Caco-2 (cell line): ENCODE results near the gene SKA3. TPM values are rescaled to one million over a fixed set of nuclear protein-coding genes. Genes with fewer than 3 reads are reported as not detected.
"Not testable (repeated sequence)": the region's sequence is repeated elsewhere in the genome, so short reads cannot be mapped to it uniquely, and the experiment has no call there.

Experiments
- BruUV-seq: library from RNA; stranded (reverse); fragments of 400-500 nt; replicated peaks from 2 replicates; lab custom pipeline; 2021; lab: Mats Ljungman, UMichigan
- CTCF ChIA-PET: fragments of 300-600 bp; sonication (Branson Sonifier 250); formaldehyde crosslinking; loops from one replicate; lab custom pipeline; 2022; ENCODE audit warnings: antibody characterized with exemption; lab: Charles Lee
- POLR2A ChIA-PET: fragments of 300-600 bp; sonication (Branson Sonifier 250); formaldehyde crosslinking; loops from one replicate; lab custom pipeline; 2022; ENCODE audit warnings: antibody characterized with exemption; lab: Charles Lee
- DNase-seq, 2 experiments: peaks; one replicate each; pipeline versions ENCODE4 v3.0.0 to v3.0.0-alpha.2; 2020 to 2022
- H3K27me3 ChIP-seq: replicated peaks from 2 replicates; pipeline ENCODE4 v1.6.0; 2011; ENCODE audit warnings: low read length; ENCODE audit not compliant: control insufficient read depth, insufficient read depth
- H3K36me3 ChIP-seq: 2 replicates; pipeline ENCODE4 v1.5.1; 2011; ENCODE audit warnings: low read length; ENCODE audit not compliant: control insufficient read depth, insufficient read depth
- H3K4me1 ChIP-seq: fragments of 250-450 bp; sonication (Bioruptor Pico); 2 replicates; pipeline ENCODE4 v1.5.1; 2020; ENCODE audit warnings: mild to moderate bottlenecking
- H3K4me3 ChIP-seq: 2 replicates; pipeline ENCODE4 v1.5.1; 2011; ENCODE audit warnings: low read depth, mild to moderate bottlenecking, control low read depth, low read length
- H3K9me3 ChIP-seq: fragments of 250-450 bp; sonication (Bioruptor Pico); 2 replicates; pipeline ENCODE4 v1.5.1; 2020; ENCODE audit warnings: mild to moderate bottlenecking, moderate library complexity
- H3K27ac Mint-ChIP-seq: one replicate; pipeline ENCODE4 v1.8.0; 2022; ENCODE audit warnings: mixed read lengths; ENCODE audit not compliant: unreplicated experiment
- H3K27me3 Mint-ChIP-seq: one replicate; pipeline ENCODE4 v1.8.0; 2022; ENCODE audit warnings: mixed read lengths; ENCODE audit not compliant: insufficient read depth, unreplicated experiment
- H3K36me3 Mint-ChIP-seq: one replicate; pipeline ENCODE4 v1.8.0; 2022; ENCODE audit warnings: mild to moderate bottlenecking, mixed read lengths; ENCODE audit not compliant: insufficient read depth, unreplicated experiment
- H3K4me1 Mint-ChIP-seq: one replicate; pipeline ENCODE4 v1.8.0; 2022; ENCODE audit warnings: low read depth, mixed read lengths; ENCODE audit not compliant: unreplicated experiment
- H3K4me3 Mint-ChIP-seq: one replicate; pipeline ENCODE4 v1.8.0; 2022; ENCODE audit warnings: mild to moderate bottlenecking, moderate library complexity, mixed read lengths; ENCODE audit not compliant: unreplicated experiment
- H3K9me3 Mint-ChIP-seq: one replicate; pipeline ENCODE4 v1.8.0; 2022; ENCODE audit warnings: mixed read lengths; ENCODE audit not compliant: unreplicated experiment
- intact Hi-C: fragments of 100-400 bp; cut with micrococcal nuclease; formaldehyde crosslinking; loops from one replicate; pipeline ENCODE4 v1.10.0; 2022; ENCODE audit not compliant: unreplicated experiment
- total RNA-seq: library from RNA; stranded (reverse); gene quantifications from 2 replicates; pipeline ENCODE4 v1.2.3, GENCODE V29; 2022
- TF ChIP-seq, protein P1 (sequence below), 2 experiments: fragments of 200-600 bp in 1 of 2; IDR thresholded peaks; 1 replicate in 1 of 2; 2 replicates in 1 of 2; pipeline versions ENCODE4 v1.5.1 to v1.8.0; 2011 to 2022; ENCODE audit warnings: antibody characterized with exemption in 1 of 2, control low read depth in 1 of 2, inconsistent platforms in 1 of 2, low read depth in 1 of 2, low read length in 1 of 2, mild to moderate bottlenecking in 1 of 2, moderate library complexity in 1 of 2; ENCODE audit not compliant: insufficient read depth in 1 of 2, severe bottlenecking in 1 of 2, unreplicated experiment in 1 of 2

Gene SKA3
- total RNA-seq, 1 experiment from 2014 or later = 37.5 TPM

DNA sequence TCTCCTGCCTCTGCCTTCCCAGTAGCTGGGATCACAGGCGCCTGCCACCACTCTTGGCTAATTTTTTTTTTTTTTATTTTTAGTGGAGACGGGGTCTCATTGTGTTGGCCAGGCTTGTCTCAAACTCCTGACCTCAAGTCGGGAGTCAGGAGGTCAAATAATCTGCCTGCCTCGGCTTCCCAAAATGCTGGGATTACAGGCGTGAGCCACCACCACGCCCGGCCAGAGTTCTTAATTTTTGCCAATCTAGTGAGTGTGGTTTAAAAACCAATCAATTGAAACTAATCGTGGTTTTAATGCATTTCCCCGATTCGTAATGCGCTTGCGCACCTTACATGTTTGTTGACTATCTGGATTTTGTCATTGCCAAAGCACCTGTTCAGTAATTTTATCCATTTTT lies 37.0 kb downstream of the SKA3 start:
- Histone ChIP-seq H3K4me3 (peak overlapping the region; percentile 89), H3K36me3 (no peaks in the 10 kb centered on the region; the same call in 1 of the 2 replicates), H3K9me3 (no peaks in the 10 kb centered on the region), H3K4me1 (peaks cover 7% of the 10 kb centered on the region), H3K27me3 (no peaks in the 10 kb centered on the region)
- Mint-ChIP-seq H3K27ac (peak overlapping the region; percentile 98), H3K27me3 (no peaks in the 10 kb centered on the region), H3K4me3 (peak overlapping the region; percentile 93), H3K36me3 (peaks cover 42% of the 10 kb centered on the region), H3K4me1 (peaks cover 6% of the 10 kb centered on the region), H3K9me3 (no peaks in the 10 kb centered on the region)
- TF ChIP-seq, protein P1, sequence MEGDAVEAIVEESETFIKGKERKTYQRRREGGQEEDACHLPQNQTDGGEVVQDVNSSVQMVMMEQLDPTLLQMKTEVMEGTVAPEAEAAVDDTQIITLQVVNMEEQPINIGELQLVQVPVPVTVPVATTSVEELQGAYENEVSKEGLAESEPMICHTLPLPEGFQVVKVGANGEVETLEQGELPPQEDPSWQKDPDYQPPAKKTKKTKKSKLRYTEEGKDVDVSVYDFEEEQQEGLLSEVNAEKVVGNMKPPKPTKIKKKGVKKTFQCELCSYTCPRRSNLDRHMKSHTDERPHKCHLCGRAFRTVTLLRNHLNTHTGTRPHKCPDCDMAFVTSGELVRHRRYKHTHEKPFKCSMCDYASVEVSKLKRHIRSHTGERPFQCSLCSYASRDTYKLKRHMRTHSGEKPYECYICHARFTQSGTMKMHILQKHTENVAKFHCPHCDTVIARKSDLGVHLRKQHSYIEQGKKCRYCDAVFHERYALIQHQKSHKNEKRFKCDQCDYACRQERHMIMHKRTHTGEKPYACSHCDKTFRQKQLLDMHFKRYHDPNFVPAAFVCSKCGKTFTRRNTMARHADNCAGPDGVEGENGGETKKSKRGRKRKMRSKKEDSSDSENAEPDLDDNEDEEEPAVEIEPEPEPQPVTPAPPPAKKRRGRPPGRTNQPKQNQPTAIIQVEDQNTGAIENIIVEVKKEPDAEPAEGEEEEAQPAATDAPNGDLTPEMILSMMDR (IDR thresholded peaks at IDR 0.05; ENCODE audit: insufficient read depth in 1 of 2, low read depth in 1 of 2, low read length in 1 of 2, severe bottlenecking in 1 of 2, unreplicated experiment in 1 of 2) = no peak
- ChIA-PET POLR2A (interaction anchor here (0.6 kb wide), 1 partner anchor 199 kb away, joined by 3 read pairs; no protein-coding TSS in a partner anchor), CTCF (no interaction called here)
- no peak for DNase-seq
- intact Hi-C loops = no loop called here
- no TSS peak for BruUV-seq

DNA sequence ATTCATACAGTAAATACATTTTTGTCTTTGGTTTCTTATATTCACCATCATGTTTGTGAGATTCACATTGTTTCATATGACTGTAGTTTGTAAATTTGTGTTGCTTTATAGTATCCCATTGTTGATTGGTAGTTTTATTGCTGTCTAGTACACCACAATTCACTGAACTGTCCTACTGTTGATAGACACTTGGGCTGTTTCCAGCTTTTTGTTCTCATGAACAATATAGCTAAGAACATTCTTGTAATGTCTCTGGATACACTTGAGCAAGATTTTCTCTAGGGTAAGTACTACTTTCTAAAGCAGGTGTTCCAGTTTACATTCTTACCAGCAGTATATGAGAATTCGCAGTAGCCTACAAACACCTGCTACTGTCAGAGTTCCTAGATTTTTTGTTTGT lies 37.8 kb downstream of the SKA3 start:
- no peak for DNase-seq
- Histone ChIP-seq H3K9me3 (no peaks in the 10 kb centered on the region), H3K4me3 (no peak overlapping the region), H3K4me1 (peaks cover 8% of the 10 kb centered on the region), H3K27me3 (no peaks in the 10 kb centered on the region), H3K36me3 (no peaks in the 10 kb centered on the region)
- H3K4me1 Mint-ChIP-seq = peaks cover 6% of the 10 kb centered on the region
- H3K4me3 Mint-ChIP-seq = no peak overlapping the region
- CTCF ChIA-PET = no interaction called here
- peaks cover 34% of the 10 kb centered on the region for H3K36me3 Mint-ChIP-seq
- no peak overlapping the region for H3K27ac Mint-ChIP-seq
- intact Hi-C loops = no loop called here
- TF ChIP-seq, protein P1 (IDR thresholded peaks at IDR 0.05; ENCODE audit: insufficient read depth in 1 of 2, low read depth in 1 of 2, low read length in 1 of 2, severe bottlenecking in 1 of 2, unreplicated experiment in 1 of 2) = no peak
- no peaks in the 10 kb centered on the region for H3K9me3 Mint-ChIP-seq
- POLR2A ChIA-PET = interaction anchor here (0.6 kb wide), 2 partner anchors 71 to 199 kb away, joined by 3 read pairs; no protein-coding TSS in a partner anchor
- H3K27me3 Mint-ChIP-seq = no peaks in the 10 kb centered on the region
- BruUV-seq = no TSS peak

DNA sequence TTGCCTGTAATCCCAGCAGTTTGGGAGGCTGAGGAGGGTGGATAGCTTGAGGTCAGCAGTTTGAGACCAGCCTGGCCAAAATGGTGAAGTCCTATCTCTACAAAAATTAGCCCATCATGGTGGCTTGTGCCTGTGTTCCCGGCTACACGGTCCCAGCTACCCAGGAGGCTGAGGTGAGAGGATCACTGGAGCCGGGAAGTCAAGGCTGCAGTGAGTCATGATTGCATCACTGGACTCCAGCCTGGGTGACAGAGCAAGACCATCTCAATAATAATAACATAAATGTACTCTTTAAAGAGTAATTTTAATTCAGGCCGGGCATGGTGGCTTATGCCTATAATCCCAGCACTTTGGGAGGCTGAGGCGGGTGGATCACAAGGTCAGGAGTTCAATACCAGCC lies 38.7 kb downstream of the SKA3 start:
- H3K9me3 ChIP-seq = no peaks in the 10 kb centered on the region
- no peak for DNase-seq
- no peaks in the 10 kb centered on the region for H3K27me3 ChIP-seq
- ChIA-PET CTCF (no interaction called here), POLR2A (no interaction called here)
- Mint-ChIP-seq H3K27me3 (no peaks in the 10 kb centered on the region), H3K4me3 (no peak overlapping the region), H3K36me3 (peaks cover 25% of the 10 kb centered on the region), H3K27ac (no peak overlapping the region), H3K4me1 (peaks cover 6% of the 10 kb centered on the region), H3K9me3 (no peaks in the 10 kb centered on the region)
- H3K36me3 ChIP-seq = no peaks in the 10 kb centered on the region
- H3K4me1 ChIP-seq = peaks cover 10% of the 10 kb centered on the region
- BruUV-seq = no TSS peak
- no peak overlapping the region for H3K4me3 ChIP-seq
- TF ChIP-seq, protein P1 (IDR thresholded peaks at IDR 0.05; ENCODE audit: insufficient read depth in 1 of 2, low read depth in 1 of 2, low read length in 1 of 2, severe bottlenecking in 1 of 2, unreplicated experiment in 1 of 2) = no peak
- intact Hi-C loops = no loop called here

DNA sequence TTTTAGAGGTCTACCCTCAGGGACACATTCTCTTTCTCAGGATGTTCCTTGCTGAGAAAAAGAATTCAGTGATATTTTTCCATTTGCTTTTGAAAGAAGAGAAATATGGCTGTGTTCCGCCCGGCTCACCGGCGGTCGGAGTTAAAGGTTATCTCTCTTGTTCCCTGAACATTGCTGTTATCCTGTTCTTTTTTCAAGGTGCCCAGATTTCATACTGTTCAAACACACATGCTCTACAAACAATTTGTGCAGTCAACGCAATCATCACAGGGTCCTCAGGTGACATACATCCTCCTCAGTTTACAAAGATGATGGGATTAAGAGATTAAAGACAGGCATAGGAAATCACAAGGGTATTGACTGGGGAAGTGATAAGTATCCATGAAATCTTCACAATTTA lies 40.5 kb downstream of the SKA3 start:
- BruUV-seq, H3K4me3 ChIP-seq, H3K36me3 ChIP-seq, CTCF ChIA-PET, H3K9me3 Mint-ChIP-seq, H3K4me3 Mint-ChIP-seq, H3K4me1 ChIP-seq, POLR2A ChIA-PET, H3K27me3 Mint-ChIP-seq, H3K4me1 Mint-ChIP-seq, H3K27ac Mint-ChIP-seq, DNase-seq, H3K9me3 ChIP-seq, H3K27me3 ChIP-seq: not testable (repeated sequence)
- H3K36me3 Mint-ChIP-seq = peaks cover 13% of the 10 kb centered on the region
- intact Hi-C loops = loop anchor here (2.0 kb wide), 1 partner anchor 25 kb away; no protein-coding TSS in a partner anchor
